MM.1S (cell line): Measurements from ENCODE around the gene TRAPPC10.
A peak's percentile ranks its signal among the peaks of the same experiment; 100 is the strongest.

ENCODE experiments used
- DNase-seq: peaks from one replicate; pipeline ENCODE4 v3.0.0-alpha.2; 2015
- H2AFZ ChIP-seq: fragments of 300-600 bp; sonication (generic); 2 replicates; pipeline ENCODE4 v1.6.0; 2016; ENCODE audit warnings: antibody characterized with exemption, low read length
- H3F3A ChIP-seq: fragments of 300-600 bp; sonication (generic); 2 replicates; pipeline ENCODE4 v1.6.1; 2016; ENCODE audit warnings: mild to moderate bottlenecking, antibody characterized with exemption, low read length, moderate library complexity, mixed read lengths; ENCODE audit not compliant: insufficient read depth
- H3K27ac ChIP-seq: fragments of 300-600 bp; sonication (generic); 2 replicates; pipeline ENCODE4 v1.5.1; 2016; ENCODE audit warnings: mild to moderate bottlenecking, low read length
- H3K27me3 ChIP-seq: fragments of 300-600 bp; sonication (generic); replicated peaks from 2 replicates; pipeline ENCODE4 v1.6.0; 2016; ENCODE audit warnings: low read length; ENCODE audit not compliant: insufficient read depth
- H3K36me3 ChIP-seq: fragments of 300-600 bp; sonication (generic); replicated peaks from 2 replicates; pipeline ENCODE4 v1.6.1; 2016; ENCODE audit warnings: mild to moderate bottlenecking, low read length, mixed read lengths; ENCODE audit not compliant: insufficient read depth
- H3K4me1 ChIP-seq: fragments of 300-600 bp; sonication (generic); 2 replicates; pipeline ENCODE4 v1.6.1; 2016; ENCODE audit warnings: low read length, mixed read lengths
- H3K4me2 ChIP-seq: fragments of 300-600 bp; sonication (generic); 2 replicates; pipeline ENCODE4 v1.6.0; 2016; ENCODE audit warnings: low read depth, low read length
- H3K4me3 ChIP-seq: fragments of 300-600 bp; sonication (generic); 2 replicates; pipeline ENCODE4 v1.5.1; 2016; ENCODE audit warnings: low read length, mixed read lengths
- H3K79me2 ChIP-seq: fragments of 300-600 bp; sonication (generic); 2 replicates; pipeline ENCODE4 v1.6.1; 2016; ENCODE audit warnings: mixed run types, low read length, mixed read lengths
- H3K9ac ChIP-seq: fragments of 300-600 bp; sonication (generic); 2 replicates; pipeline ENCODE4 v1.6.1; 2016; ENCODE audit warnings: low read length, mixed read lengths
- H3K9me2 ChIP-seq: fragments of 300-600 bp; sonication (generic); replicated peaks from 2 replicates; pipeline ENCODE4 v1.6.1; 2016; ENCODE audit warnings: mild to moderate bottlenecking, low read length, mixed read lengths; ENCODE audit not compliant: insufficient read depth
- H3K9me3 ChIP-seq: fragments of 300-600 bp; sonication (generic); replicated peaks from 2 replicates; pipeline ENCODE4 v1.6.1; 2016; ENCODE audit warnings: mild to moderate bottlenecking, low read length, mixed read lengths; ENCODE audit not compliant: insufficient read depth
- H4K20me1 ChIP-seq: fragments of 300-600 bp; sonication (generic); 2 replicates; pipeline ENCODE4 v1.6.1; 2016; ENCODE audit warnings: mild to moderate bottlenecking, low read length, moderate library complexity, mixed read lengths; ENCODE audit not compliant: insufficient read depth
- CTCF ChIP-seq: fragments of 300-600 bp; sonication (generic); IDR thresholded peaks from 2 replicates; pipeline ENCODE4 v1.5.1; 2016; ENCODE audit warnings: antibody characterized with exemption, low read length, mixed read lengths
- EZH2 ChIP-seq: fragments of 300-600 bp; sonication (generic); optimal IDR thresholded peaks from 2 replicates; pipeline ENCODE3; 2017; ENCODE audit warnings: low read depth, mild to moderate bottlenecking, antibody characterized with exemption, low read length, mixed read lengths
- EZH2phosphoT487 ChIP-seq: fragments of 300-600 bp; sonication (generic); IDR thresholded peaks from 2 replicates; pipeline ENCODE4 v1.6.1; 2018; ENCODE audit warnings: antibody characterized with exemption, low read length

TRAPPC10 gene

GRCh38 chr21:44010429-44010828 lies 1.7 kb upstream of the TRAPPC10 start:
- Histone ChIP-seq H4K20me1 (peaks cover 24% of the 10 kb centered on the region), H3K9ac (no peak overlapping the region), H3K27me3 (no peaks in the 10 kb centered on the region), H3K9me3 (no peaks in the 10 kb centered on the region), H3K27ac (no peak overlapping the region), H3F3A (peaks cover 21% of the 10 kb centered on the region), H3K9me2 (no peaks in the 10 kb centered on the region), H3K4me1 (peaks cover 20% of the 10 kb centered on the region), H3K79me2 (peaks cover 39% of the 10 kb centered on the region), H3K4me3 (no peak overlapping the region), H3K36me3 (no peaks in the 10 kb centered on the region), H2AFZ (no peak overlapping the region), H3K4me2 (no peak overlapping the region)
- DNase-seq = no peak
- TF ChIP-seq EZH2 (no peak), EZH2phosphoT487 (no peak), CTCF (no peak)

GRCh38 chr21:44011123-44011522 lies 986 bp upstream of the TRAPPC10 start:
- no peaks in the 10 kb centered on the region for H3K9me3 ChIP-seq
- peaks cover 45% of the 10 kb centered on the region for H3K79me2 ChIP-seq
- no peak for TF ChIP-seq CTCF
- no peak for TF ChIP-seq EZH2
- TF ChIP-seq EZH2phosphoT487 = no peak
- peaks cover 30% of the 10 kb centered on the region for H4K20me1 ChIP-seq
- no peaks in the 10 kb centered on the region for H3K36me3 ChIP-seq
- peak overlapping the region; percentile 78; the same call in 1 of the 2 replicates for H3K9ac ChIP-seq
- no peak for DNase-seq
- H3K4me1 ChIP-seq = peaks cover 24% of the 10 kb centered on the region
- peak overlapping the region; percentile 76 for H3K4me3 ChIP-seq
- H3K27me3 ChIP-seq = no peaks in the 10 kb centered on the region
- H2AFZ ChIP-seq = no peak overlapping the region
- peaks cover 25% of the 10 kb centered on the region for H3F3A ChIP-seq
- H3K27ac ChIP-seq = no peak overlapping the region
- H3K4me2 ChIP-seq = peak overlapping the region; percentile 62
- H3K9me2 ChIP-seq = no peaks in the 10 kb centered on the region

- peak; percentile 93 for DNase-seq
- 0 out of 2 replicates have a peak overlapping the region, but pooled peaks have one; percentile 7 for H2AFZ ChIP-seq
- H3K4me2 ChIP-seq = peak overlapping the region; percentile 64
- H3F3A ChIP-seq = peaks cover 27% of the 10 kb centered on the region
- TF ChIP-seq EZH2phosphoT487 (no peak), CTCF (peak; percentile 39)
- H3K36me3 ChIP-seq = no peaks in the 10 kb centered on the region
- H4K20me1 ChIP-seq = peaks cover 43% of the 10 kb centered on the region
- peaks cover 27% of the 10 kb centered on the region for H3K4me1 ChIP-seq
- peaks cover 62% of the 10 kb centered on the region for H3K79me2 ChIP-seq
- peak overlapping the region; percentile 85 for H3K4me3 ChIP-seq
- H3K9me3 ChIP-seq = no peaks in the 10 kb centered on the region
- H3K9me2 ChIP-seq = no peaks in the 10 kb centered on the region
- no peaks in the 10 kb centered on the region for H3K27me3 ChIP-seq
- H3K27ac ChIP-seq = peak overlapping the region; percentile 74
- H3K9ac ChIP-seq = peak overlapping the region; percentile 81
Measured at GRCh38 chr21:44012474-44013379, 618 bp downstream of the TRAPPC10 start.
